GM12864 (cell line): ENCODE measurements around the gene APC.

Experiments used
- DNase-seq: peaks from one replicate; pipeline ENCODE4 v3.0.0-alpha.2; 2011; ENCODE audit warnings: low read depth
- H3K4me3 ChIP-seq: 2 replicates; pipeline ENCODE4 v1.5.1; 2011; ENCODE audit warnings: mild to moderate bottlenecking, low read depth, low read length, control low read depth
- TF ChIP-seq, protein P1 (sequence below): IDR thresholded peaks from 2 replicates; pipeline ENCODE4 v1.5.1; 2011; ENCODE audit warnings: low read depth, mild to moderate bottlenecking, moderate library complexity, low read length, control low read depth, inconsistent platforms; ENCODE audit errors: missing control alignments

Gene APC

DNA sequence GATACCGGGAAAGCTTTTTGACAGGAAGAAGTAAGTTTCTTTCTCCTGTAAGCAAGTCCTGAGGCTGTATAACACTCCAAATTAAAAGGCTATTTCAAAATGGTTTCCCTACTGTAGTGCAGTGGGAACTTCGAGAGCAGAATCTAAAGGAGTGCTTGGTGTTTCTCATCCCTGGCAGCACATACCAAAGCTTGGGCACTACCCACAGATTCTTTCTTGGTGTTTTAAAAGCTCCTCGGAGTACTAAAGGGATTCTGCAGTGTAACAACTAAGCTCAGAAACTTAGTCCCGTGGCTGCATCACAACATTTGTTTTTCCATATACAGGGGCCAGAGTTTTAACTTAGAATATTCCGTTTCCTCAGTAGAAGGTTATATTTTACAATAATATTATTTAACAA, 5.6 kb upstream of the APC start:
- TF ChIP-seq, protein P1, sequence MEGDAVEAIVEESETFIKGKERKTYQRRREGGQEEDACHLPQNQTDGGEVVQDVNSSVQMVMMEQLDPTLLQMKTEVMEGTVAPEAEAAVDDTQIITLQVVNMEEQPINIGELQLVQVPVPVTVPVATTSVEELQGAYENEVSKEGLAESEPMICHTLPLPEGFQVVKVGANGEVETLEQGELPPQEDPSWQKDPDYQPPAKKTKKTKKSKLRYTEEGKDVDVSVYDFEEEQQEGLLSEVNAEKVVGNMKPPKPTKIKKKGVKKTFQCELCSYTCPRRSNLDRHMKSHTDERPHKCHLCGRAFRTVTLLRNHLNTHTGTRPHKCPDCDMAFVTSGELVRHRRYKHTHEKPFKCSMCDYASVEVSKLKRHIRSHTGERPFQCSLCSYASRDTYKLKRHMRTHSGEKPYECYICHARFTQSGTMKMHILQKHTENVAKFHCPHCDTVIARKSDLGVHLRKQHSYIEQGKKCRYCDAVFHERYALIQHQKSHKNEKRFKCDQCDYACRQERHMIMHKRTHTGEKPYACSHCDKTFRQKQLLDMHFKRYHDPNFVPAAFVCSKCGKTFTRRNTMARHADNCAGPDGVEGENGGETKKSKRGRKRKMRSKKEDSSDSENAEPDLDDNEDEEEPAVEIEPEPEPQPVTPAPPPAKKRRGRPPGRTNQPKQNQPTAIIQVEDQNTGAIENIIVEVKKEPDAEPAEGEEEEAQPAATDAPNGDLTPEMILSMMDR = no peak

DNA sequence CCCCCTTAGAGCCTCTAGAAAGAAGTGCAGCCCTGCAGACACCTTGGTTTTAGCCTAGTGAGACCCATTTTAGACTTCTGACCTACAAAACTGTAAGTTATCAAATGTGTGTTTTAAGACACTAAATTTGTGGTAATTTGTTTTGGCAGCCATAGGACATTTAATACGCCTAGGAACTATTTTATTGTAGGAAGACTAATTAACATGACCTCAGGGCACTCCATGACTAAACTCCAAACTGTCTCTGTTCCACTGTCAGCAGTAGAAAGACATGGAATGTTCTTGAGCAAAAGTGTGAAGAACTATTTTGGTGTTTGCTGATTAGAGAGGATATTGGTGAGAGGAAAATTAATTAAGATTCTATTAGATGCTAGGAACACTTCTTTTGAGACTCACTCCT, 4.1 kb upstream of the APC start:
- H3K4me3 ChIP-seq = no peak overlapping the region
- no peak for DNase-seq
- TF ChIP-seq, protein P1 = no peak

More for the DNA sequence above, 5.6 kb upstream of the APC start:
- DNase-seq = no peak
- H3K4me3 ChIP-seq = no peak overlapping the region

DNA sequence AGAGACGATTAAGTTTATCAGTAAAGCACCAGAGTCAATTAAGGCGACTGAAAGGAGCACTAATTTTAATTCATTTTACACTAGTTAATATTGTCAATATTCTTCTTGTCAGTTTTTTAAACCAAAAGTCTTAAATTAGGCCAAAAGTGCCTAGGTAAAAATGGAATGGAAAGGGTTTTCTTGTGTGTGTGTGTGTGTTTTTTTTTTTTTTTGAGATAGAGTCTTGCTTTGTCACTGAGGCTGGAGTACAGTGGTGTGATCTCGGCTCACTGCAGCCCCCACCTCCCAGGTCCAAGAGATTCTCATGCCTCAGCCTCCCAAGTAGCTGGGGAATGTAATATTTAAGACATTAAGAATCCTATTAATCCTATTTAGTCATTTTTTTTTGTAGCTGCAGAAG, 3.1 kb upstream of the APC start:
- no peak for DNase-seq
- no peak overlapping the region for H3K4me3 ChIP-seq
- TF ChIP-seq, protein P1 = no peak

DNA sequence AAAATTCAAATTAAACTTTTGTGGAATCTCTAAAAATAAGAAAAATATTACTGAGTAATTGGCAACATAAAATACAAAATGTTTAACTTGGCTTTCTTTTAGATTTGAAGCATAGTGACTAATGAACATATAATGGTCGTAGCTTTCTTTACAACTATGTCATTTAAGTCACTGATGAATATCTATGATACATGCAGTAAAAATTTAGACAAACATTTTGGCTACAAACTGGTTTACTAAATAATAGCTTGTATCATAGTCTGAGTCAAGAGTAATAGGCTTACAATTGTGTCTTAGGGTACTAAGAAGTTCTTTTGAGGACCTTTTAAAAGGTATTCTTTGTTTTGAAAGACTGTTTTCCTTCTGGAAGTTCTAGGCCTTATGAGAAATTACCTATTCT, 2.0 kb upstream of the APC start:
- DNase-seq = no peak
- no peak overlapping the region for H3K4me3 ChIP-seq
- TF ChIP-seq, protein P1 = no peak

DNA sequence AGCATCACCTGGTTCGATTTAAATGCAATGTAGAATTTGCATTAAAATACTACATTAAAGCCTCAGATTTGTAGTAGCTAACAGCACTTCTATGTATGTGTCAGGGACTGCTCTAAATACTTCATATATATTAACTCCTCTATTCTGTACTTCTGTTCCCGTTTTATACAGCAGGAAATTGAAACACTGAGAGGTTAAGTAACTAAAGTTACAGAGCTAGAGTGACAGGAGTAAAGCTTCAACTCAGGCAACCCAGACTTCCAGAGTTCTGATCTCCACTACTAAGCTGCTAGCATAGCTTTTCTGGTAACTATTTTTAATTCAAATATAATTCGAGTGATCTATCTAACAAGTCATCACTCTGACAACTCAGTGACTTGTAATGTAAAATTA, 619 bp upstream of the APC start:
- TF ChIP-seq, protein P1 = no peak
- no peak for DNase-seq
- H3K4me3 ChIP-seq = peak overlapping the region; percentile 80

DNA sequence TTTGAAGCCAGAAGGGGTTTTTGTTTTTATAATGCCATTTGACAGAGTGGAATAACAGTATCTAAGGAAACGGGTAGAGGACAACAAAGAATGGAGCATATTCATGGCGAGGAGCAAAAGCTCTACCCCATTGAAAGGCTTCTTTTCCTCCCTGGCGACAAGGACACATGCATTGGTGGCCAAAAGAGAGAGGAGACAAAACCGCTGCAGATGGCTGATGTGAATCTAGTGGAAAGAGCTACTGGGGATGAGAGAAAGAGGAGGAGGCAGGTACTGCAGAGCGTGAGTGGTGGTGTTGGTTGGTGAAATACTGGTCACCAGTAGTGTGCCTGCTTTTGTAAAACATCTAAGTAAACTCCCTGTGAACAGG, 491 bp downstream of the APC start:
- TF ChIP-seq, protein P1 = no peak
- DNase-seq = no peak
- H3K4me3 ChIP-seq = peak overlapping the region; percentile 80

DNA sequence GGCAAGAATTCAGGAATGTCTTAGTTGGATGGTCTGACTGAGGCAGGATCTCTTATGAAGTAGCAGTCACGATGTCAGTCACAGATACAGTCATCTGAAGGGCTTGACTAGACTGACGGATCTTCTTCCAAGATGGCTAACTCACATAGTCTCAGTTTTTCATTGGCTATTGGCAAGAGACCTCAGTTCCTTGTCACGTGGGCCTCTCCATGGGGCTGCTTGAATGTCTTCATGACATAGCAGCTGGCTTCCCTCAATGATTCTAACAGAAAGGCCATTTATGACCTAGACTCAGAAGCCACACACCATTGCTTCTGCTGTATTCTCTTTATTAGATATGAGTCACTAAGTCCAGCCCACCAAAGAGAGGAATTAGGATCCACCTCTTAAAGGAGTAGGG, 4.7 kb downstream of the APC start:
- no peak for DNase-seq
- TF ChIP-seq, protein P1 = no peak
- H3K4me3 ChIP-seq = no peak overlapping the region
